ENCODE data around the gene RBSN.

DNA sequence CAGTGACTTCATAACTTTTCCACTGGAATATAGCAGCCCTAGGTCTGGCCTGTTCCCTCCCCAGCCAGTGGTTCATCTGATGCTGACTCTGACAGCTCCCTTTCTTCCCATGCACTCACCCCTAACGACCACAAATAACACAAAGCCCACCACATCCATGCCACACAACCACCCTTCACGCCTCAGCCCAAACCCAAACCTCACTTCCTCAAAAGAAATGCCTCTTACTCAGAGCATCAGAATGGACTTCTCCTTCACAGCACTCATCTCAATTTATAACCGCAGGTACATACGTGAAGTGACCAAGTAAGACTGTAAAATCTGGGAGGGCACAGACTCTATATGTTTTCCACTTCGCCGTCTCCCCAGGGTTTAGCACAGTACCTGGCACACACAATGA is 1.1 kb downstream of the RBSN start:
- TF ChIP-seq, protein P1, sequence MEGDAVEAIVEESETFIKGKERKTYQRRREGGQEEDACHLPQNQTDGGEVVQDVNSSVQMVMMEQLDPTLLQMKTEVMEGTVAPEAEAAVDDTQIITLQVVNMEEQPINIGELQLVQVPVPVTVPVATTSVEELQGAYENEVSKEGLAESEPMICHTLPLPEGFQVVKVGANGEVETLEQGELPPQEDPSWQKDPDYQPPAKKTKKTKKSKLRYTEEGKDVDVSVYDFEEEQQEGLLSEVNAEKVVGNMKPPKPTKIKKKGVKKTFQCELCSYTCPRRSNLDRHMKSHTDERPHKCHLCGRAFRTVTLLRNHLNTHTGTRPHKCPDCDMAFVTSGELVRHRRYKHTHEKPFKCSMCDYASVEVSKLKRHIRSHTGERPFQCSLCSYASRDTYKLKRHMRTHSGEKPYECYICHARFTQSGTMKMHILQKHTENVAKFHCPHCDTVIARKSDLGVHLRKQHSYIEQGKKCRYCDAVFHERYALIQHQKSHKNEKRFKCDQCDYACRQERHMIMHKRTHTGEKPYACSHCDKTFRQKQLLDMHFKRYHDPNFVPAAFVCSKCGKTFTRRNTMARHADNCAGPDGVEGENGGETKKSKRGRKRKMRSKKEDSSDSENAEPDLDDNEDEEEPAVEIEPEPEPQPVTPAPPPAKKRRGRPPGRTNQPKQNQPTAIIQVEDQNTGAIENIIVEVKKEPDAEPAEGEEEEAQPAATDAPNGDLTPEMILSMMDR (IDR thresholded peaks at IDR 0.05) = no peak
- no peak for TF ChIP-seq POLR2A (IDR thresholded peaks at IDR 0.05)

Measured in vagina (tissue), 2 donors.